Gastrocnemius medialis (tissue), 4 donors: ENCODE data around the gene SLC10A2. TPM values are rescaled to one million over a fixed set of nuclear protein-coding genes. Genes with fewer than 3 reads are reported as not detected.
"Not testable (repeated sequence)": the region's sequence is repeated elsewhere in the genome, so short reads cannot be mapped to it uniquely, and the experiment has no call there.

Source experiments
- ATAC-seq, 2 donors: fragments of 150-250 bp; one replicate each; pipeline ENCODE4 v1.9.1; 2016
- DNase-seq, 2 donors: peaks; one replicate each; pipeline ENCODE4 v3.0.0-alpha.2; 2019
- H3K27ac ChIP-seq, 4 donors: fragments of 200-600 bp; sonication (generic); 1 replicate in 1 of 4; 2 replicates in 3 of 4; pipeline ENCODE4 v1.5.1; 2016 to 2018; ENCODE audit warnings: mild to moderate bottlenecking in 2 of 4, moderate library complexity in 1 of 4
- H3K27me3 ChIP-seq, 3 donors: fragments of 200-600 bp; sonication (generic) in 2 of 3; 1 replicate in 1 of 3; 2 replicates in 2 of 3; pipeline versions ENCODE4 v1.5.1 to v1.6.0; 2016 to 2019; ENCODE audit warnings: mild to moderate bottlenecking in 1 of 3, moderate library complexity in 1 of 3
- H3K36me3 ChIP-seq, 2 donors: fragments of 200-600 bp; sonication (generic) in 1 of 2; one replicate each; pipeline ENCODE4 v1.5.1; 2017 to 2018
- H3K4me1 ChIP-seq, 2 donors: fragments of 200-600 bp; sonication (generic) in 1 of 2; one replicate each; pipeline ENCODE4 v1.5.1; 2016 to 2017; ENCODE audit warnings: mild to moderate bottlenecking in 2 of 2
- H3K4me3 ChIP-seq, 4 donors: fragments of 200-600 bp; sonication (generic) in 3 of 4; 1 replicate in 1 of 4; 2 replicates in 3 of 4; pipeline ENCODE4 v1.5.1; 2016 to 2019; ENCODE audit warnings: mild to moderate bottlenecking in 2 of 4
- H3K9me3 ChIP-seq, 3 donors: fragments of 200-600 bp; sonication (generic) in 2 of 3; 1 replicate in 1 of 3; 2 replicates in 2 of 3; pipeline ENCODE4 v1.5.1; 2016 to 2019
- POLR2A ChIP-seq, 2 donors: fragments of 450-650 bp; IDR thresholded peaks; one replicate each; pipeline ENCODE4 v1.6.1; 2017; ENCODE audit warnings: antibody characterized with exemption in 2 of 2, mild to moderate bottlenecking in 2 of 2, moderate library complexity in 2 of 2
- in situ Hi-C, 4 donors: fragments of 200-750 bp; cut with MboI; loops; one replicate each; pipeline versions ENCODE4 v1.15.0 to v1.8.0; 2017; ENCODE audit warnings: low sequenced_read_pairs in 4 of 4
- intact Hi-C: fragments of 100-400 bp; cut with DNase I; formaldehyde crosslinking; loops from one replicate; pipeline ENCODE4 v1.15.1; 2023; ENCODE audit warnings: low total_unique reads
- total RNA-seq, 4 donors: library from RNA; depleted of rRNA; stranded (reverse); fragments of >200 nt; gene quantifications; one replicate each; pipeline versions ENCODE4 v1.1.0 to v1.2.3, GENCODE V29; 2016
- TF ChIP-seq, protein P1 (sequence below), 5 experiments: fragments of 450-650 bp in 3 of 5; fragments of 200-600 bp in 2 of 5; sonication (generic) in 2 of 5; IDR thresholded peaks in 4 of 5; conservative IDR thresholded peaks in 1 of 5; 1 replicate in 4 of 5; 2 replicates in 1 of 5; pipeline ENCODE4 v1.5.1; 2016 to 2019; ENCODE audit warnings: antibody characterized with exemption in 5 of 5, mild to moderate bottlenecking in 3 of 5, moderate library complexity in 3 of 5

The SLC10A2 gene
- total RNA-seq, 4 donors from 2014 or later: not detected

GRCh38 chr13:103097366-103097928 is 31.2 kb upstream of the SLC10A2 start:
- in situ Hi-C loops (no loop called here), intact Hi-C loops (no loop called here)
- Histone ChIP-seq H3K27me3 (no peaks in the 10 kb centered on the region), H3K9me3 (peaks cover 0 to 4% (median 0%) of the 10 kb centered on the region in 3 donors), H3K36me3 (no peaks in the 10 kb centered on the region), H3K4me3 (no peak overlapping the region), H3K27ac (no peak overlapping the region), H3K4me1 (no peaks in the 10 kb centered on the region)
- DNase-seq (no peak), ATAC-seq (no peak)
- TF ChIP-seq, protein P1, sequence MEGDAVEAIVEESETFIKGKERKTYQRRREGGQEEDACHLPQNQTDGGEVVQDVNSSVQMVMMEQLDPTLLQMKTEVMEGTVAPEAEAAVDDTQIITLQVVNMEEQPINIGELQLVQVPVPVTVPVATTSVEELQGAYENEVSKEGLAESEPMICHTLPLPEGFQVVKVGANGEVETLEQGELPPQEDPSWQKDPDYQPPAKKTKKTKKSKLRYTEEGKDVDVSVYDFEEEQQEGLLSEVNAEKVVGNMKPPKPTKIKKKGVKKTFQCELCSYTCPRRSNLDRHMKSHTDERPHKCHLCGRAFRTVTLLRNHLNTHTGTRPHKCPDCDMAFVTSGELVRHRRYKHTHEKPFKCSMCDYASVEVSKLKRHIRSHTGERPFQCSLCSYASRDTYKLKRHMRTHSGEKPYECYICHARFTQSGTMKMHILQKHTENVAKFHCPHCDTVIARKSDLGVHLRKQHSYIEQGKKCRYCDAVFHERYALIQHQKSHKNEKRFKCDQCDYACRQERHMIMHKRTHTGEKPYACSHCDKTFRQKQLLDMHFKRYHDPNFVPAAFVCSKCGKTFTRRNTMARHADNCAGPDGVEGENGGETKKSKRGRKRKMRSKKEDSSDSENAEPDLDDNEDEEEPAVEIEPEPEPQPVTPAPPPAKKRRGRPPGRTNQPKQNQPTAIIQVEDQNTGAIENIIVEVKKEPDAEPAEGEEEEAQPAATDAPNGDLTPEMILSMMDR (IDR thresholded peaks at IDR 0.05 in 4 of 5, conservative IDR thresholded peaks at IDR 0.05 in 1 of 5): no peak
- TF ChIP-seq POLR2A (IDR thresholded peaks at IDR 0.05): no peak

DNA sequence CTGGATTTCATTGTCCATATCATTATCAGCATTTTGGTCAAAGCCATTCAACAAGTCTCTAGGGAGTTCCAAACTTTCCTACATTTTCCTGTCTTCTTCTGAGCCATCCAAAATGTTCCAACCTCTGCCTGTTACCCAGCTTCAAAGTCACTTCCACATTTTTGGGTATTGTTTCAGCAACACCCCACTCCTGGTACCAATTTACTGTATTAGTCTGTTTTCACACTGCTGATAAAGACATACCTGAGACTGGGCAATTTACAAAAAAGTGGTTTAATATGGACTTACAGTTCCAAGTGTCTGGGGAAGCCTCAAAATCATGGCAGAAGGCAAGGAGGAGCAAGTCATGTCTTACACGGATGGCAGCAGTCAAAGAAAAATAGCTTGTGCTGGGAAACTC is 27.4 kb upstream of the SLC10A2 start:
- DNase-seq, H3K27ac ChIP-seq, H3K4me3 ChIP-seq, H3K36me3 ChIP-seq, H3K9me3 ChIP-seq, ATAC-seq, intact Hi-C loops, in situ Hi-C loops, H3K4me1 ChIP-seq, H3K27me3 ChIP-seq: not testable (repeated sequence)

DNA sequence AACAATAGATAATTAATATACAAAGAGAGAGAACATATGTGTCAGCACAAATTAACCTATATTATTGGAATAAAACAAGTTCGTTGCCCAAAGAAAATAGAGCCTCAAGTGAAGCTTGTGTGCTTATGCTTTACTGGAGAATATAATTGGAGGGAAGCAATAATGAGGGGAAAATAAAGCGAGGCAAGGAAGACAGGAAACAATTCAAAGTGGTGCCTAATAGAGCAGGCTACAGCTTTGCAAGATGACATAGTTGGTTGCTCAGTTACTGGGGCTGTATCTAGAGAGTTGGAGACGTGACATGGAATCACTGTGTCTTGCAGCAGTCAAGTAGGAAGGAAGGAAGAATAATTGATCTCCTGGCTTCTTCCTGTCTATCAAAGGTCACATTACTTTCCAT is 21.1 kb upstream of the SLC10A2 start:
- TF ChIP-seq POLR2A (IDR thresholded peaks at IDR 0.05): no peak
- TF ChIP-seq, protein P1 (IDR thresholded peaks at IDR 0.05 in 4 of 5, conservative IDR thresholded peaks at IDR 0.05 in 1 of 5): no peak
- DNase-seq (no peak), ATAC-seq (no peak)
- Histone ChIP-seq H3K4me3 (no peak overlapping the region), H3K4me1 (no peaks in the 10 kb centered on the region), H3K27ac (no peak overlapping the region), H3K9me3 (no peaks in the 10 kb centered on the region), H3K36me3 (no peaks in the 10 kb centered on the region), H3K27me3 (no peaks in the 10 kb centered on the region)
- in situ Hi-C loops: no loop called here
- intact Hi-C loops: no loop called here

DNA sequence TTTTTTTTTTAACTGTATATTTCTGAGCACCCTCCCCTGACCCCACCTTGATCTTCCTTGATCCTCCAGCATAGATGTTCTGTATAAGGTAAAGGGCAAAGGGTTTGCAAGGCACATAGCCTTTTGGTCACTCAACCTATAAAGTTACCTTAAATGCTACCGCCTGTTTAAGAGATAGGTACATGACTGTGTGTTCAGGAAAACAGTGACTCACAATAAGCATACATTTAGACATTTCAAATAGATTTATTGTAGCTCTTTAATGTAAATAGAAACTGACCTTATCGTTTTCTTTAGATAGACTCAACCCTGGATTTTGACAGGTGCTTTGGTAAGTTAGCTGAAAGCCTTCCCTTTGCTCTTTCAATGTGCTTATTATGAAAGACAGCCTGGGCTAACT is 15.2 kb upstream of the SLC10A2 start:
- in situ Hi-C loops (no loop called here), intact Hi-C loops (no loop called here)
- H3K4me3 ChIP-seq: no peak overlapping the region
- no peaks in the 10 kb centered on the region for H3K27me3 ChIP-seq
- no peaks in the 10 kb centered on the region for H3K9me3 ChIP-seq
- ATAC-seq: no peak
- no peaks in the 10 kb centered on the region for H3K4me1 ChIP-seq
- DNase-seq: no peak
- TF ChIP-seq POLR2A (IDR thresholded peaks at IDR 0.05): no peak
- TF ChIP-seq, protein P1 (IDR thresholded peaks at IDR 0.05 in 4 of 5, conservative IDR thresholded peaks at IDR 0.05 in 1 of 5): no peak
- H3K27ac ChIP-seq: no peak overlapping the region
- no peaks in the 10 kb centered on the region for H3K36me3 ChIP-seq

DNA sequence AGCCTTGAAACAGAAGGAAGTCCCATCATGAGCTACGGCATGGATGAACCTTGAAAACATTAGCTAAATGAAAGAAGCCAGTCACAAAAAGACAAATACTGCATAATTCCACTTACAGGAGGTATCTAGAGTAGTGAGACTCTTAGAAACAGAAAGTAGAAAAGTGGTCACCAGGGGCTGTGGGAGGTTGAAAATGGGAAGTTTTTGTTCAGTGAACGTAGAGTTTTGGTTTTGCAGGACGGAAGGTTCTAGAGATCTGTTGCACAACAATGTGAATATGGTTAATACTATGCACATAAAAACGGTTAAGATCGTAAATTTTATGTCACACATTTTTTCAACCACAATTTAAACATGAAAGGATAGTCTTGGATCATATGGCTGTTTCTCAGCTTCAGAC is 11.9 kb upstream of the SLC10A2 start:
- DNase-seq (no peak), ATAC-seq (no peak)

More for the DNA sequence above, 11.9 kb upstream of the SLC10A2 start:
- no peaks in the 10 kb centered on the region for H3K36me3 ChIP-seq
- no peak overlapping the region for H3K27ac ChIP-seq
- intact Hi-C loops (no loop called here), in situ Hi-C loops (no loop called here)
- no peaks in the 10 kb centered on the region for H3K9me3 ChIP-seq
- no peaks in the 10 kb centered on the region for H3K27me3 ChIP-seq
- no peak for TF ChIP-seq POLR2A (IDR thresholded peaks at IDR 0.05)
- TF ChIP-seq, protein P1 (IDR thresholded peaks at IDR 0.05 in 4 of 5, conservative IDR thresholded peaks at IDR 0.05 in 1 of 5): no peak
- no peaks in the 10 kb centered on the region for H3K4me1 ChIP-seq
- no peak overlapping the region for H3K4me3 ChIP-seq
